Stimulated activated naive CD8-positive, alpha-beta T cell treated with anti-CD3 and anti-CD28 coated beads, Interleukin-15, Interleukin-2, amounts not matched to agents 100 ng/mL and 50 ng/mL, for 24 hours (primary cell): Measurements from ENCODE around the gene TNPO3.
"Not testable (repeated sequence)": the region's sequence is repeated elsewhere in the genome, so short reads cannot be mapped to it uniquely, and the experiment has no call there.

ENCODE experiments used
- H3K27ac Mint-ChIP-seq: one replicate; pipeline ENCODE4 v1.8.0; 2021; ENCODE audit warnings: mild to moderate bottlenecking, mixed read lengths
- H3K27me3 Mint-ChIP-seq: one replicate; pipeline ENCODE4 v1.8.0; 2021; ENCODE audit warnings: mixed read lengths
- H3K36me3 Mint-ChIP-seq: one replicate; pipeline ENCODE4 v1.8.0; 2021; ENCODE audit warnings: low read depth, mixed read lengths
- H3K4me1 Mint-ChIP-seq: one replicate; pipeline ENCODE4 v1.8.0; 2021; ENCODE audit warnings: low read depth, mixed read lengths
- H3K4me3 Mint-ChIP-seq: one replicate; pipeline ENCODE4 v1.8.0; 2021; ENCODE audit warnings: mild to moderate bottlenecking, mixed read lengths
- H3K9me3 Mint-ChIP-seq: one replicate; pipeline ENCODE4 v1.8.0; 2021; ENCODE audit warnings: mixed read lengths

The TNPO3 gene

DNA sequence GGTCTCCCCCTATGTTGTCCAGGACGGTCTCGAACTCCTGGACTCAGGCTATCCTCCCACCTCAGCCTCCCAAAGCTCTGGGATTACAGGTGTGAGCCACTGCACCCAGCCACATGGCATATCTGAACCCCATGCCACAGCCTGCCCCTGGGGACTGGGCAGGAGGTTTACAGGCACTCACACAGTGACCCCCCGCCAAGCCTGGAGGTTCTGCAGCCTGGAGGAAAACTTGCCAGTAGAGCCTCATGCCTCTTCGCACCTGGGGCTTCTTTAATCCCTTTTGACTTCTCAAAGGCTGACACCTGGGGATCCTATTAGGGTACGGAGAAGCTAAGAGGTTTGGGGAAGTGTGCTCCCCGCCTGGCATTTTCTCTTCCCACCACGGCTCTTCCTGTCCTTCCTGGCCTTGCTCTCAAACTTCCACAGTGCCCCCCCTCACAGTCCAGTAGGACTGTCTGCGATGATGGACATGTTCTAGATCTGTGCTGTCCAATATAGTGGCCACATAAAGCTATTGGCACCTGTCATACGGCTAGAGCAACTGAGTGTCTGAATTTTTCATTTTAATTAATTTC lies 133.0 kb downstream of the TNPO3 start:
- Mint-ChIP-seq H3K36me3 (no peaks in the 10 kb centered on the region), H3K27me3 (peaks cover 32% of the 10 kb centered on the region), H3K9me3 (no peaks in the 10 kb centered on the region), H3K4me1 (no peaks in the 10 kb centered on the region), H3K4me3 (no peak overlapping the region), H3K27ac (no peak overlapping the region)

DNA sequence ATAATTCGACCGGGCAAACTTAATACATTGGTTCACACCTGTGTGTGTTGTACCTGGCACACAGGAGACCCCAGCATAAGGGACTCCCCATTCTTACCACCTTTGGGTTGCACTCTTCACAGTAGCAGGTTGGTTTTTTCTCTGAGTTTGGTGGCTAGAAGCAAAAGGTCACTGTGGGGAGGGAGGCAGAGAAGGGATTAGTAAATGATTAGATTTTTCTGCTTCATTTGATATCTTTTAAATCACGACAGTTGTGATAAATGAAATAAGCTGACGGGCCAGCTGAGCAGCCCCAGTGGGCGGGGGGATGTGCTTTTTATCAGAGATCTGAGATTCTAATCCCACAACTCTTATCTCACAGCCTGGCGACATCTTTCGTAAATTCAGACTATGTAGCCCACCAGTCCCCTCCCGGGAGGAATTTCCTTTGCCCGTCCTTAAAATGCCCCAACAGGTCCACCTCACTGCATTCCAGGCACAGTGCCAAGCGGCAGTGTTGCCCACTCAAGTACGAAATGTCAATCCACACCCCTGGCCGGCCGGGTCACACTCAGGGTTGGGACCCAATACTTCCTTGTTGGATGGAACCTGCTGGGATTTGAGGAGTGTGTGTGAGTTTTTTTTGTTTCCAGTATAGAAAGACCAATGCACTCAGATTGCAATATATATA lies 133.9 kb downstream of the TNPO3 start:
- Mint-ChIP-seq H3K4me1 (no peaks in the 10 kb centered on the region), H3K36me3 (no peaks in the 10 kb centered on the region), H3K27ac (no peak overlapping the region), H3K27me3 (peaks cover 35% of the 10 kb centered on the region), H3K9me3 (no peaks in the 10 kb centered on the region), H3K4me3 (no peak overlapping the region)

DNA sequence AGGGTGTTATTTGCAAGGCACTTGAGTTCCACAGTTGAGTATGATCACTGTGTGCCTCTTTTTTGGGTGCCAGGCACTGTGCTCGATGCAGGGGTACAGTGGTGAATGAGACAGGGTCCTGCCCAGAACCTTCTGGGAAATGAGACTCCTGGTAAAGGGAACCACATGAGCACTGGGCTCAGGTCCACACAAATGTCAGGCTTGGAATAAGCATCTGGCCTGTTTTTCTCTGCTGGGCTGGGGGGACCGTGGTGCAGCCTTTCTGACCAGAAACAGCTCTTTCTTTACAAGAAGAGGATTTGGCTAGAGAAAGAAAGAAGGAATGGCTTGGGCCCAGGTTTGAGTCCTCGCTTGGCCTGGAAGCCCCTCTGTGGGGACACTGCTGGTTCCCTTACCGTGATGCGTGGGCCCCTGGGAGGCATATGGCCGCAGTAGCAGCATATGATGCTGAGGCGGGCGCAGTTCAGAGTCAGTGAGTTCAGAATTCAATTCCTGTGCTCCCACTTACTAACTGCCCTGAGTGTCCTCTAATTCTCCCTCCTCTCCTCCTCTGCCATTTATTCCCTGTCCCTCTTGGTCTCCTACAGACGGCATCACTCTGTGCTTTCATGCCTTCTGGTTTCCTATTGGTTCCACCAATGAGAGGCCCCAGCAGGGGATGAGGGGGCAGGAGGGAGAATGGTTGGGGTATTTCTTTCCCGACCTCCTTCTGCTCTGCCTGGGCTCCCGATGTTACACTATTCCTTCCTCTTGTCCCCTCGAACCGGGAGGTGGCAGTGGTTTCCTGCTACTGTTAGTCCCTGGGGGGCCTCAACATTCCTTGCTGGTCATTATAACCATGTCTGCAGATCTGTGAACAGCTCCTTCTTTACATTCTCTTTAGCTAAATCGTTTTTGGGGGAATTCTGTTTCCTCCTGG lies 134.8 kb downstream of the TNPO3 start:
- H3K27ac Mint-ChIP-seq = no peak overlapping the region
- H3K4me1 Mint-ChIP-seq = peaks cover 5% of the 10 kb centered on the region
- peaks cover 39% of the 10 kb centered on the region for H3K27me3 Mint-ChIP-seq
- H3K36me3 Mint-ChIP-seq = no peaks in the 10 kb centered on the region
- H3K4me3 Mint-ChIP-seq = no peak overlapping the region
- no peaks in the 10 kb centered on the region for H3K9me3 Mint-ChIP-seq

DNA sequence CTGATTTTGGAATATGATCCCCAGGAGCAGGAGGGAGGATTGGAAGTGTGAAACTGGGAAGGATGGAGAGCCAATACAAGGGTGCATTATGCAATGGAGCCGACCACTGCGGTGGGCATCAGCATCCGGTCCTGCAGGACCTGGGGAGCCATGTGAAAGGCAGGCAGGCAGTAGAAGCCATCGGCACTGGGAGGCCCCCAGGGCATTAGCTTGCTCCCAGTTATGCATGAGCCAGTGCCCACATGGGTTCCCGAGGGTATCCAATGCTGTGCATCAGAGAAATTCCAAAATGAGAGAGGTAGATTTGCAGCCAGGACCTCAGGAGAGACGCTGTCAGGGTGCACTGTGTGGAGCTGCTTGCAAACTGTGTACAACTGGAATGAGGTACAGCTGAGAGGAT lies 135.7 kb downstream of the TNPO3 start:
- no peaks in the 10 kb centered on the region for H3K36me3 Mint-ChIP-seq
- no peak overlapping the region for H3K4me3 Mint-ChIP-seq
- peaks cover 7% of the 10 kb centered on the region for H3K4me1 Mint-ChIP-seq
- peaks cover 36% of the 10 kb centered on the region for H3K27me3 Mint-ChIP-seq
- no peaks in the 10 kb centered on the region for H3K9me3 Mint-ChIP-seq
- no peak overlapping the region for H3K27ac Mint-ChIP-seq

DNA sequence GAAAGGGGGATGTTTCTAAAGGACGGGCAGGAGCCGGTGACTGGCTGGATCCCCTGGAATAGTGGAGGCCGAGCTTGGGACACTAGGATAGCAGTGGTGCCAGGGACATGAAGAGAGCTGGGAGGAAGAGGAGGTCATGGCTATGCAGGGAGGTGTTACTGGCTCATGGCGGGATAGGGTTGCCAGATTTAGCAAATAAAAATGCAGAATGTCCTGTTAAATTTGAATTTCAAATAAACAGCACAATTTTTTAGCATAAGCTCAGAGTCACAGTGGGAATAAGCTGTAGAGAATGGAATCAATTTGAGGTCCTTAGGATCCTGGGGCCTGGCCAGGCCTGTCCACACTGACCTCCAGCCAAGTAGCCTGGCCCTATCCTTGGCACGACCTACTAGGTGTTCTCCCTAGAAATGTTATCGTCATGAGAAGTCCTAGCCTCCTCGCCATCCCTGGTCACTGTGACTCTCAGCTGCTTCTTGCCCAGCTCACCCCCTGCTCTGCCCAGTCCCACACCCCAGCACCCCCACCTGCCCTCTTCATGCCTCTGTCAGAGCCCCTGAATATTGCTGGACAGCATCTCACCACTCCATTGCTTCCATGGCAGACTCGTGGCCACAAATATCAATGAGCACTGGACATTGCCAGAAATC lies 136.8 kb downstream of the TNPO3 start:
- Mint-ChIP-seq H3K27ac (no peak overlapping the region), H3K36me3 (no peaks in the 10 kb centered on the region), H3K9me3 (no peaks in the 10 kb centered on the region), H3K4me3 (no peak overlapping the region), H3K4me1 (peaks cover 9% of the 10 kb centered on the region), H3K27me3 (peaks cover 37% of the 10 kb centered on the region)

DNA sequence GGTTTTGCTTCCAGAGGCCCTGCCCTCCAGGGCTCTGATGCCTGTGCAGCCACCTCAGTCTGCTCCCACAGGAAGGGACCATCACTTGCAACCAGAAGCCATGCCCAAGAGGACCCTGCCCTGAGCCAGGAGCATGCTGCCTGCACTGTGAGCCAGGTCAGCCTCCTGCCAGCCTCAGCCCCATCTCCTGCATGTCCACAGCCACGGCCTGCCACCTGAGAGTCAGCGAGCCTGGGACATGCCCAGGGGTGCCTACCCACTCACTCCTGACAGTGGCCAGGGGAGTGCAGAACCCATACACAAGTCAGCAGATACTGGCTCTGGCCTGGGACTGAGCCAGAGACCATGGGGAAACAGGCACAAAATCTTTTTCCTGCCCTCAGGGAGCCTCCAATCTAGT lies 137.8 kb downstream of the TNPO3 start:
- Mint-ChIP-seq H3K4me1 (peaks cover 9% of the 10 kb centered on the region), H3K9me3 (no peaks in the 10 kb centered on the region), H3K27me3 (peaks cover 37% of the 10 kb centered on the region), H3K27ac (no peak overlapping the region), H3K36me3 (no peaks in the 10 kb centered on the region), H3K4me3 (no peak overlapping the region)

DNA sequence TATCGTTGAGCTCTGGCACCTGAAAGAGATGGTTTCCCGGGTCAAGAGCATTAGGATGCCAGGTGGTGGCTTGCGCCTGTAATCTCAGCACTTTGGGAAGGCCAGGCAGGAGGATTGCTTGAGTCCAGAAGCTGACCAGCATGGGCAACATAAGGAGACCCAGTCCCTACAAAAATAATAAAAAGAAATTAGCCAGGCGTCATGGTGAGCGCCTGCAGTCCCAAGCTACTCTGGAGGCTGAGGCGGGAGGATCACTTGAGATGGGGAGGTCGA lies 138.3 kb downstream of the TNPO3 start:
- Mint-ChIP-seq H3K9me3 (no peaks in the 10 kb centered on the region), H3K27me3 (peaks cover 41% of the 10 kb centered on the region), H3K36me3 (no peaks in the 10 kb centered on the region), H3K4me1 (peaks cover 9% of the 10 kb centered on the region), H3K27ac (no peak overlapping the region), H3K4me3 (no peak overlapping the region)

DNA sequence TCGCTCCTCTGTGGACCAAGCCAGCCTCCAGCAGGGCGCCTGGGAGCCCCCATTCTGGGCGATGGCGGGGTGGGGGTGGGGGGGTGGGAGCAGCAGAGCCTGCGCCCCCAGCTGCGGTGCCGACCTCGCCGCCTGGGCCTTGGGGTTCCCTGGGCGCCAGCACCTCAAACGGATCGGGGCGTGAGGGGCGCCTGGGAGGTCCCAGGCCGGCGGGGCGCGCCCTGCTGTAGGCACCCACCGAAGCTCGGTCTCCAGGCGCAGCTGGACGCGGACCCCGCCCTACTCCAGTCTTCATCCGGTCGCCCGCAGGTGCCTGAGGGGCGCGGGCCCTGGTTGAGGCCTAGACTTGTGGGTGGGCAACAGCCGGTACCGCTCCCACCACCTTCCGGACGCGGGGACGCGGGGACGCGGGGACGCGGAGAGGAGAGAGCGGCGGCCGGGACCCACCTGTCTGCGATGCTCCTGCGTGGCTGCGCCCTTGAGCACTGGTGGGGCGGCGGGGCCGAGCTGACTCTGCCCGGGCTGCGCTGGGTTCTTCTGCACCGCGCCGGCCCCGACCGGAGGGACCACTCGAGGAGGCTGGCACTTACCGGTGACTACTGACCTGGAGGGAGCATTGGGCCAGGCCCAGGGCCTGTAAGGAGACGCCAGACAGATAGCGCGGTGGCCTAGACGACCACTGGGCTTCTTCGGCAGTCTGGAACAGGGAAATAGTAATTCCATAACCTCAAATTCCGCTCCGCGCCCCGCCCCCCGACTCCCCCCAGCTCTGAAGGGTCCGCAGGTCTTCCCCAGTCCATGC lies 138.9 kb downstream of the TNPO3 start:
- H3K4me1 Mint-ChIP-seq = peaks cover 9% of the 10 kb centered on the region
- no peaks in the 10 kb centered on the region for H3K9me3 Mint-ChIP-seq
- H3K27ac Mint-ChIP-seq = no peak overlapping the region
- H3K27me3 Mint-ChIP-seq = peaks cover 44% of the 10 kb centered on the region
- peak overlapping the region; percentile 73 for H3K4me3 Mint-ChIP-seq
- no peaks in the 10 kb centered on the region for H3K36me3 Mint-ChIP-seq

DNA sequence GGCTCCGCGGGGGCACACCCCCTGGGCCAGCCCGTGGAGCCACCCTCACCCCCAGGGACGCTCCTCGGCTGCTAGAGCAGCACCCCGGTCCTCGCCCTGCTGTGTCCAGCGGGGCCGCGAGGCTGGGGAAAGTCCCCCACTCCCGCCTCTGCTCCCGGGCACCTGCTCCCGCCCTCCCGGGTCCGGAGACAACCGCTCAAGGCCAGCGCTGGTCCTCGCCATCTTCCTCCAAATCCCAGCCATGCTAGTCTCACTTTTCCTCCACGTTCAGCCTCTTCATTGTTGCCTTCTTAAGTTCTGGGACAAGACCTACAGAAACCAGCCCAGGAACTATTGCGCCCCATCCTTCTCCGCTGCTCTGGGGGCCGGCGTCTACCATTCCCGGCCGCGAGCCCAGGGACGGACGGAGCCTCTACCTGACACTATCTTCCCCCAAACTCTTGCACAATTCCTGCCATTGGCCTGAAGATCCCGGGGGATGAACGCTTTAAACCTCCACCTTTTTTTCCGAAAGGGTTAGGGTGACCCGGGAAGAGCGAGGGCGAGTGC lies 139.6 kb downstream of the TNPO3 start:
- H3K4me3 Mint-ChIP-seq = peak overlapping the region; percentile 73
- peaks cover 45% of the 10 kb centered on the region for H3K27me3 Mint-ChIP-seq
- no peaks in the 10 kb centered on the region for H3K9me3 Mint-ChIP-seq

DNA sequence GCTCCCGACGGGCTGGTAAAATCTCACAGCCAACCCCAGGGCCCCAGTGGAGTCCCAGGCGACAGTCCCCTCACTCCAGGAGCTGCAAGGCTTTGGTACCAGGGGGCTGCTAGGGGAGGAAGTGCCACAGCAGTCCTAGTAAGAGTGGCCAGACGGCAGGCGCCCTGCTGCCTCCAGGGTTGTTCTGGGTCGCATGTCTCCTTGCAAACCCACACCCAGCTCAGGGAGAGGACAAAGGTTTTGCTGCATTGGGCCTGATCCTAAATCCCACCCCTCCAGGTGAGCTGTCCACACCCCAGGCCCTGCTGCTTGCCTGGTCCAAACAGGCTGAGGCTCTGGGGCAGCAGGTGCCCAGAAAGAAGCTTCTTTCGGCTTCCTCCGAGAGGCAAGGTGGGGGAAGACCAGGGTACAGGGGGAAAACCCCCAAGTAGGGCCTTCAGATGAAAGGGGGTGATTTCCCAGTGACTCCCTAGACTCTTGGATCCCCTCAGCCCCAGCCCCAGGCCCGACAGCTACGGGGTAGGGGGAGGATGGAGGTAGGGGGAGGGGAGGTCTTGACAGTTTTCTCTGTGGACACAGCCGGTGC lies 140.3 kb downstream of the TNPO3 start:
- Mint-ChIP-seq H3K4me1 (peaks cover 9% of the 10 kb centered on the region), H3K9me3 (no peaks in the 10 kb centered on the region), H3K27ac (no peak overlapping the region), H3K27me3 (peaks cover 50% of the 10 kb centered on the region), H3K4me3 (no peak overlapping the region), H3K36me3 (no peaks in the 10 kb centered on the region)

More for the DNA sequence above, 139.6 kb downstream of the TNPO3 start:
- Mint-ChIP-seq H3K27ac (peak overlapping the region; percentile 48), H3K4me1 (peaks cover 9% of the 10 kb centered on the region), H3K36me3 (no peaks in the 10 kb centered on the region)

DNA sequence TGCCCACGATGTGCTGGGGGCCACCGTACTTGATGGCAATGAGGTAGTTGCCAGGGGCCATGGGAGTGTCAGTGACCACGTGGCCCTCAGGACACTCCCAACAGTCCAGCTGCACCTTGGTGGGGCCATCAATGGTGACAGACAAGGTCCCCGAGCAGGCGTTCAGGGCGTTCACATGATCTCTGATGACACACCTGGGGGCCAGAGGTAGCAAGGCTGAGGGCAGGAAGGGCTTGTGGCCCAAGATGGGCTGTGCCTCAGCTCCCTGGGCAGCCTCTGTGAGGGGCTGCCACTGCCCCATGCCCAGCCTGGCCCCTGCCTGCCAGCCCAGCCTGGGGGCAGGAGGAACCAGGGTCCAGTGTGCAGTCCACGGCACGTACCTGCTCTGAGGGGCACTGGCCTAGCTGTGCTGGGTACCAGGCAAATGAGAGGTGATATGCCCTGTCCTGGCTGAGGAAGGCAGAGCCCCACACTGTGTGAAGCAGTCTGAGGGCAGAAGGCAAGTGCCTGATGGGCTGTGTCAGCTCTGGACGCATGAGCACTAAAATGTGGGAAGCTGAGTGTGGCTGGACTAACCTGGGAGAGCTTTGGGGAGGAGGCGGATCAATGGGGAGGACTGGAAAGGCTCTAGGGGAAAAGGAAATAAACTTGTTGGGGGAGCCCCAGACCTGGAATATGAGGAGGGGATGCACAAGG lies 140.9 kb downstream of the TNPO3 start:
- H3K27me3 Mint-ChIP-seq = peaks cover 54% of the 10 kb centered on the region
- no peak overlapping the region for H3K4me3 Mint-ChIP-seq
- H3K36me3 Mint-ChIP-seq = no peaks in the 10 kb centered on the region
- H3K9me3 Mint-ChIP-seq = no peaks in the 10 kb centered on the region
- H3K4me1 Mint-ChIP-seq = peaks cover 9% of the 10 kb centered on the region
- H3K27ac Mint-ChIP-seq = no peak overlapping the region

DNA sequence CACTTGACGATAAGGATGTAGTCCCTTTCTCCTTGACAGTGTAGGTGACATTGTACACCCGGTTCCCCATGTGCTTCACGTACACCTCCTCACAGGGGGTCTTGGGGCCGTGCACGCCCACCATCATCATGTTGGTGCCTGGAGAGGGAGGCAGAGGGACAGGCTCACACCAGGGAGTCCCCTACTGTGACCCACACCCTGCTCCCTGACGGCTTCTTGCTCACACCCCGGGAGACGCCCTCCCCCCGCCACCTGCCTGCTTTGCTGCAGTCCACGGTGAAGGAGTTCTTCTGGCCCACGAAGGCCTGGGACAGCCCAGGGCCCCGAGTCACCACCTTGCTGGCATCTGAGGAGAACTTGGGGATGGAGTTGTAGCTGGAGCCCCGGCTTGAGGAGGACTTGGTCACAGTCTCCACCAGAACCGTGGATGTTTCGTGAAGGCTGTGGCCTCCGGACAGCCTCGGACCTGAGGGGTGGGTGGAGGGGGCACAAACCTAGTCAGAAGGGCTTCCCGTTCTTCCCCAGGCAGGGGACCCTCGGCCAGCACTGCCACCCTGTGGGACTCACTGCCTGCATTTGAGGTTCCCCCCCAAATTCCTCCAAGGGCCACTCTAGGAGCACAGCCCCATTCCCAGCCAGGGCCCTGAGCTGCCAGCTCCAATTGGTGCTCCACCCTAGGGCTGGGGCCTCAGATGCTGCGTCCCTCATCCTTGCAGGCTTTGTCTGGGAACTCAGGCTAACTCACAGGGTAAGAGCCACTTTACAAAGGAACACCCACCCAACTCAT lies 142.0 kb downstream of the TNPO3 start:
- not testable (repeated sequence) for H3K27ac Mint-ChIP-seq, H3K36me3 Mint-ChIP-seq, H3K4me1 Mint-ChIP-seq, H3K9me3 Mint-ChIP-seq, H3K4me3 Mint-ChIP-seq
- H3K27me3 Mint-ChIP-seq = peaks cover 60% of the 10 kb centered on the region

DNA sequence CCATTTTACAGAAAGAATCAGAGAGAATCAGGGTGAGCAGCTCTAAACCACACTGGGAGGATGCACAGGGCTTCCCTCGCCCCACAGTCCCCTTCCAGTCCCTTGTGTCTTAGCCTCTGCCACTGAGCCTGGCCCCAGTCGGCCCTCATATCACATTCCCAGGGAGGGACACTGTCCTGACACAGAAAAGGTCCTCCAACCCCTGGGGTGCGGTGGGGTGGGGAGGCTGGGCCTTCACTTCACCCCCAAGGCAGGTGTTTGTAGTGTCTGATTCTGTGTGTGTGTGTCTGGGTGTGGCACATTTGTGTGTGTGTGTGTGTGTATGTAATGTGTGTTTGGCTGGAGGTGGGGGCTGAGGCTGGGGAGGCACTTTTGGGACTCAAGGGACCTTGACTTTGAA lies 142.6 kb downstream of the TNPO3 start:
- Mint-ChIP-seq H3K9me3 (no peaks in the 10 kb centered on the region), H3K27ac (no peak overlapping the region), H3K4me1 (peaks cover 9% of the 10 kb centered on the region), H3K4me3 (no peak overlapping the region), H3K36me3 (no peaks in the 10 kb centered on the region), H3K27me3 (peaks cover 65% of the 10 kb centered on the region)
